Stimulated activated CD8-positive, alpha-beta memory T cell treated with anti-CD3 and anti-CD28 coated beads, Interleukin-4, amount 100 ng/mL, for 1 hour (primary cell): ENCODE measurements around the gene ATP8B4.
"Not testable (repeated sequence)": the region's sequence is repeated elsewhere in the genome, so short reads cannot be mapped to it uniquely, and the experiment has no call there.

ENCODE experiments used
- DNase-seq, 2 donors: peaks; one replicate each; pipeline ENCODE4 v3.0.0-alpha.2; 2020; ENCODE audit warnings: low read depth in 2 of 2, low spot score in 1 of 2

The ATP8B4 gene, protein sequence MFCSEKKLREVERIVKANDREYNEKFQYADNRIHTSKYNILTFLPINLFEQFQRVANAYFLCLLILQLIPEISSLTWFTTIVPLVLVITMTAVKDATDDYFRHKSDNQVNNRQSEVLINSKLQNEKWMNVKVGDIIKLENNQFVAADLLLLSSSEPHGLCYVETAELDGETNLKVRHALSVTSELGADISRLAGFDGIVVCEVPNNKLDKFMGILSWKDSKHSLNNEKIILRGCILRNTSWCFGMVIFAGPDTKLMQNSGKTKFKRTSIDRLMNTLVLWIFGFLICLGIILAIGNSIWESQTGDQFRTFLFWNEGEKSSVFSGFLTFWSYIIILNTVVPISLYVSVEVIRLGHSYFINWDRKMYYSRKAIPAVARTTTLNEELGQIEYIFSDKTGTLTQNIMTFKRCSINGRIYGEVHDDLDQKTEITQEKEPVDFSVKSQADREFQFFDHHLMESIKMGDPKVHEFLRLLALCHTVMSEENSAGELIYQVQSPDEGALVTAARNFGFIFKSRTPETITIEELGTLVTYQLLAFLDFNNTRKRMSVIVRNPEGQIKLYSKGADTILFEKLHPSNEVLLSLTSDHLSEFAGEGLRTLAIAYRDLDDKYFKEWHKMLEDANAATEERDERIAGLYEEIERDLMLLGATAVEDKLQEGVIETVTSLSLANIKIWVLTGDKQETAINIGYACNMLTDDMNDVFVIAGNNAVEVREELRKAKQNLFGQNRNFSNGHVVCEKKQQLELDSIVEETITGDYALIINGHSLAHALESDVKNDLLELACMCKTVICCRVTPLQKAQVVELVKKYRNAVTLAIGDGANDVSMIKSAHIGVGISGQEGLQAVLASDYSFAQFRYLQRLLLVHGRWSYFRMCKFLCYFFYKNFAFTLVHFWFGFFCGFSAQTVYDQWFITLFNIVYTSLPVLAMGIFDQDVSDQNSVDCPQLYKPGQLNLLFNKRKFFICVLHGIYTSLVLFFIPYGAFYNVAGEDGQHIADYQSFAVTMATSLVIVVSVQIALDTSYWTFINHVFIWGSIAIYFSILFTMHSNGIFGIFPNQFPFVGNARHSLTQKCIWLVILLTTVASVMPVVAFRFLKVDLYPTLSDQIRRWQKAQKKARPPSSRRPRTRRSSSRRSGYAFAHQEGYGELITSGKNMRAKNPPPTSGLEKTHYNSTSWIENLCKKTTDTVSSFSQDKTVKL

DNA sequence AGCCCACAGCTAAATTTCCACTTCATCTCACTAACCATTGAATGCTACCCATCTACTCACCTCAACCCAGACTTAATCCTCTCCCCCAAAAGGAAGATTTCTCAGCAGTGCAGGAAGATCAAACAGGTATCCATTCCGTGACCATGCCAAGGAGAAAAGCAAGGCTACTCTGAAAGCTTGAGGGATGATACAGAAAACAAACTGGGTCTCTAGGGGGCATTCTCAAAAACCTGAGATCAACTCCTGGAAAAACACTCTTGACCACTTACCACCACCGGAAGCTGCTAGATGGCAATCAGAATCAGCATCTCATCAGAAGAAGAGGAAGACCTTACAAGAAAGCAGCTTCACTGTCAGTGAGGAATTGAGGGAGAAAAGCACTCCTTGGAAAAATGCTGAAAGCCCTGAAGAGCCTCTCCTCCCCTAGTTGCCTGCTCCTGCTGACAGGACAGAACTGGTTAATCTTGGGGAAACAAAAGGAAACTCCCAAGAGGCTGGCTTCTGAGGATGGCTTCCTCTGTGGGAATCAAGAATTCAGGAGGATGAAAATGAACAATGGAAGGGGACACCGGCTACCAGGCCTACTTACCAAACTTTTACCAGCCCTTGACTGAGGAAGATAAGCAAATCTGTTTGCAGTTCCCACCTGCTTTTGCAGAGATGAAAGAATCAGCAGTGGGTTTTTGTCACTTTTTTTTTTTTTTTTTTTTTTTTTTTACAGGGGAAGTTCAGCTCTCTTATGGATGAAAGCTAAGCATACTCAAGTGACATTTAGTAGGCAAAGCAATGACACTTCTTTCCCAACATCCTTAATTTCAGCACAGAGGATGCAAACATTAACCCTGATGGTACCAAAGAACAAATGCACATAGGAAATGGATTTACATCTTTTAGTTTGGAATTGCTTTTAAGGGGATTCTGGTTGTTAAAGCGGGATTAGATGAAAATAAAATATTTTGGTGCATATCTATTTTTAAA is at the start of gene ATP8B4:
Gene ATP8B4 (minus strand): TSS at position 171 of the 978 bp plus-strand sequence. CDS start 12,267 bp downstream, outside the sequence.
- DNase-seq: no peak

DNA sequence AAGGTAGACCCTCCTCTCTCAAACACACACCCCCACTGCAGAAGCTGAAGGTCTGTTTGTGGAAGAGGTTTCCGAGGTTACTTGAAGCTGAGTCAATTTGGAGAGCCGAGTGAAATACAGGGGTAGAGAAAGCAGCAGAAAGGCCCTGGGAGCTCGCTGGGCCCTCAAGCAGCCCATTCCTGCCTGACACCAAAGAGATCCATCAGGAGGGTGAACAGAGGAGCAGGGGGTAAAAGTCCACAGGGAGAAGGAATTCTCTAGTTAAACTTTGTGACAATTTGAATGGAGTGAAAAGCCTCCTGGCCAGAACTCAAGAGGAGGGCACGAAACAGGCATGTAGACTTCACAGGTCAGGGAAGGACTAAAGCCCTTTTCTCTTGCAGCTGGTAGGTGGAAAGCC is 49.3 kb upstream of the ATP8B4 start:
- no peak for DNase-seq

DNA sequence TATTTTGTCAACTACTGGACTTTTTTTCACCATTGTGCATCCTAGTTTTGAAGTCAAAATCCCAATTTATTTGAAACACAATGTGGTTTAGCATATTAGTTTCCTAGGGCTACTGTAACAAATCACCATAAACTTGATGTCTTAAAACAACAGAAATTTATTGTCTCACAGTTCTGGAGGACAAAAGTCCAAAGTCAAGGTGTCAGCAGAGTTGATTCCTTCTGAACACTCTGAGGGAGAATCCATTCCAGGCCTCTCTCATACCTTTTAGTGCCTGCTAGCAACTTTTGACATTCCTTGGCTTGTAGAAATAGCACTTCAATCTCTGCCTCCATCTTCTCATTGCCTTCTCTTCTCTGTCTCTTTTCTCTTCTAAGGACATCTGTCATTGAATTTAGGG is 48.1 kb upstream of the ATP8B4 start:
- no peak for DNase-seq

DNA sequence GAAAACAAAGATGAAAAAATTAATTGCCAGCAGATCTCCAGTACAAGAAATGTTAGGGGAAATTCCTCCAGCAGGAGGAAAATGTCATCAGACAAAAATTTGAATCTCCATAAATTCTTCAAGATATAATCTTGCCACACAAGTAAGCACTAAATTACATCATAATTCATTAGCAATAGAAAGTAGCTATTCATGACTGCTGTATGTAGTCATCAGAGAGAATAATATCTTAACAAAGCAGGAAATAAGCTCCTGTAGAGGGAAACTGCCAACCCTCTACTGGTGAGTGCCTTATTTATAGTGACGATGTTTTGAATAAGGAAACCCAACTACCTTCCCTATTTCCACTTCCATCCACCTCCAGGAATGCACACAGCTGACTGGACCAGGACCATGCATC is 47.2 kb upstream of the ATP8B4 start:
- no peak for DNase-seq

DNA sequence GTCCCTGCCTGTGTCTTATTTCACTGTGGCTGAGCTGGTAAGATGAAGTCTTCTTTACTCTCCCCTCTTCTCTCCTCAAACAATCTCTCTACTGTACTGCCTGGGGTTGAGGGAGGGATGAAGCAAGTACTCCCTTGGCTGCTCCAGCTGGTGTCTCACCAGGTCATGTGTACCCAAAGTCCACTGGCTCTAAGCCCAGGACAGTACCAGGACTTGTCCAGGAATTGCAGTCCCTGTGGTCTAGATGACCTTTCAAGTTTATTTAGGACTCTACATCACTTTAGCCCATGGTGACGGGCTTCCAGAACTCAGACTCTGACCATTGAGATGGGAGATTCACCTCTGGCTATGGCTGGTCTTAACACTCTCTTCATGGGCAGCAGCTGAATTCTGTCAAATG is 45.4 kb upstream of the ATP8B4 start:
- no peak for DNase-seq

DNA sequence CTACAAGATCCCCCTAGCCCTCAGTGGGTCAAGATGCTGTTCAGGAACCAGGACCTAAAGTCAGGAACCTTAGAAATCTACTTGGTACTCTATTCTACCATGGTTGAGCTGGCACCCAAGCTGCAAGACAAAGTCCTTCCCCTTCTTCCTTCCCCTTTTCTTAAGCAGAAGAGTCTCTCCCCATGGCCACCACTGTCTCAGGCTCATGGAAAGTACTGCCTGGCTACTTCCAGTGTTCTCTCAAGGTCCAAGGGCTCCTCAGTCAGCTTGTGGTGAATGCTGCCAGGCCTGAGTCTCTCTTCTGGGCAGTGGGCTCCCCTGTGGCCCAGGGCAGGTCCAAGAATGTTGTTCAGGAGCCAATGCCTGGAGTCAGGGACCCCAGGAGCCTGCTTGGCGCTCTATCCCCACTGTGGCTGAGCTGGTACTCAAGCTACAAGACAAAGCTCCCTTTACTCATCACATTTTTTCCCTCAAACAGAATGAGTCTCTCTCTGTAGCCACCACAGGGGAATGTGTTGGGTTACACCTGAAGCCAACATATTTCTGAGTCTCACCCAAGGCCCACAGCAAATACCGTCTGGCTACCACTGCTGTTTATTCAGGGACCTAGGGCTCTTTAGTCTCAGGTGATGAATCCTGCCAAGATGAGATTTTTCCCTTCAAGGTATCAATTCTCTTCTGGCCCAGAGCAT is 44.8 kb upstream of the ATP8B4 start:
- DNase-seq: no peak

DNA sequence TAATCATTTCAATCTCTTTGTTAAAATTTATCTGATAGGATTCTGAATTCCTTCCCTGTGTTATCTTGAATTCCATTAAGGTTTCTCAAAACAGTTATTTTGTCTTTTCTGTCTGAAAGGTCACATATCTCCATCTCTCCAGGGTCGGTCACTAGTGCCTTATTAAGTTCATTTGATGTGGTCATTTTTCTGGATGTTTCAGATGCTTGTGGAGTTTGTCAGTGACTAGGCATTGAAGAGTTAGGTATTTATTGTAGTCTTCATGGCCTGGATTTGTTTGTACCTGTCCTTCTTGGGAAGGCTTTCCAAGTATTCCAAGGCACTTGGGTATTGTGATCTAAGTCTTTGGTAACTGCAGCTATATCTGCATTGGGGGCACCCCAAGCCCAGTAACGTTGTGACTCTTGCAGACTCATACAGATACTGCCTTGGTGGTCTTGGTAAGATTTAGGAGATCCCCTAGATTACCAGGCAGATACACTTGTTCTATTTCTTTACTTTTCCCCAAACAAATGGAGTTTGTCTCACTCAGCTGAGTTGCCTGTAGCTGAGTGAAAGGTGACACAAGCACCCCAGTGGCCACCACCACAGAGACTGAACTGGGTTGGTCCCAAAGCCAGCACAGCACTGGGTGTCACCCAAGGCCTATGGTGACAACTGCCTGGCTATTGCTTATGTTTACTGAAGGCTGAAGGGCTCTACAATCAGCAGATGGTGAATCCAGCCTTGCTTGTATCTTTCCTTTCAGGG is 44.1 kb upstream of the ATP8B4 start:
- no peak for DNase-seq

DNA sequence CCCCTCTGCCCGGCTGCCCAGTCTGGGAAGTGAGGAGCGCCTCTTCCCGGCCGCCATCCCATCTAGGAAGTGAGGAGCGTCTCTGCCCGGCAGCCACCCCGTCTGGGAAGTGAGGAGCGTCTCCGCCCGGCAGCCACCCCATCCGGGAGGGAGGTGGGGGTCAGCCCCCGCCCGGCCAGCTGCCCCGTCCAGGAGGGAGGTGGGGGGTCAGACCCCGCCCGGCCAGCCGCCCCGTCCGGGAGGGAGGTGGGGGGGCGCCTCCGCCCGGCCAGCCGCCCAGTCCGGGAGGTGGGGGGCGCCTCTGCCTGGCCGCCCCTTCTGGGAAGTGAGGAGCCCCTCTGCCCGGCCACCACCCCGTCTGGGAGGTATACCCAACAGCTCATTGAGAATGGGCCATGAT is 39.2 kb upstream of the ATP8B4 start:
- DNase-seq: not testable (repeated sequence)

DNA sequence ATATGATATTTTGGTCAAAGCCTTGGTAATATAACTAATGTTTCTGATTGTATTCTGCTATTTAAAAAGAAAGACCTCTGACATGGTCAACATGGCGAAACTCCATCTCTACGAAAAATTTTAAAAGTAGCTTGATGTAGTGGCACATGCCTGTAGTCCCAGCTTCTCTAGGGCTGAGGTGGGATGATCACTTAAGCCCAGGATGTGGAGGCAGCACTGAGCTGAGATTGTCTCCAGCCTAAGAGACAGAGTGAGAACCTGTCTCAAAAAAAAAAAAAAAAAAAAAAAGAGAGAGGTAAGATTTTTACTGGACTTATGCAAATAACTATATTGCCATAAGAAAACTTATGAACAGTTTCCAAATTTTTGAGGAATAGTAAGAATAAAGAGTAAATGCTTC is 32.4 kb upstream of the ATP8B4 start:
- no peak for DNase-seq

DNA sequence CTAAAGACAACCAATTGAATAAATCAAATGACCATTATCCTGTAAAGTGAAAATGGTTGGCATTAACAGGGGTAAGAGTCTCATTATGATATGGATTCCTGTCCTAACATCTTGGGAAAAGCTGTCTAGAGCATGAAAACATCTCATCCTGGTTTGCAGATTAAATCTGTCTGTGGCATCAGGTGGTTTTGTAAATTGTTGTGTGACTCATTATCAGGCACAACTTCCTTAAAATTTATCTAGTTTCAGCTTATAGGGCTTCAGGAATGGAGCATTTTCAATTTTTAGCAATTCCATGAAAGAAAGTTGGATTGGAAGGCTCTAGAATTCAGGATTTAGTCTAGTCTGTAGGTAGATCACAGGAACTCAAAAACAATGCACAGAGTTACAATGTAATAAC is 31.8 kb upstream of the ATP8B4 start:
- DNase-seq: no peak

DNA sequence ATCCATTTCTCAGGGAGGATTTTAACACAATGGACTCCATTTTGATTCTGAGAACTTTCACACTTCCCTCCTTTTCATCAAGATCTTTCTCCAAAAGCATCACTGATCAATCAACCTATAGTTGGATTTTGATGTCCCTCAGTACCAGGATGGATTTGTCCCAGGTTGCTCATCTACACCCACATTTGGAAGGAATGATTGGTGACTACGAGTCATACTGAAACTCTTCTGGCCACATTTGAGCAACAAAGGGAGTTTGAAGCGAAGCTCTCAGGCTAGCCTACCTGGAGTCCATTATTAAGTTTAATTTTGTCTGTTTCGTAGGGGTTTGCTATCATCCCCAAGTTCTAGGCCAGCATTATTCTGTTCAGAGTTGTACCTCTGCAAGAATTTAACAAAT is 31.3 kb upstream of the ATP8B4 start:
- DNase-seq: no peak

DNA sequence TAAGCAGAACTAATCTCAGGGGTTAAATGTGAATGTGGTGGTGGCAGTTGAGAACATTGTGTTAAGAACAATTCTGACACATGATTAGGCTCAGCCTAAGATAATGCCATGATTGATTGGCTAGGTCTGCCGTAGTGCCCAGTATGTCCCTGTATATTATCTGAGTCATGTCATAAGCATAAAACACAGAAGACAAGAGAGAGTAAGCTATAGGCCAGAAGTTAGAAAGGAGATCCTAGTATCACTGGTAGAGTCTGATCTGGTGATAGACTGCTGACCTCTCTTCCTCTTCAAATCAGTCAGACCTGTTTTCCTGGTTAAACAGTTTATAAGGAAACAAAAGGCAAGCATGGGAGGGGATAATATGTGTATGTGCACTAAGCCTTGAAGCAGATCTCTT is 30.1 kb upstream of the ATP8B4 start:
- no peak for DNase-seq

DNA sequence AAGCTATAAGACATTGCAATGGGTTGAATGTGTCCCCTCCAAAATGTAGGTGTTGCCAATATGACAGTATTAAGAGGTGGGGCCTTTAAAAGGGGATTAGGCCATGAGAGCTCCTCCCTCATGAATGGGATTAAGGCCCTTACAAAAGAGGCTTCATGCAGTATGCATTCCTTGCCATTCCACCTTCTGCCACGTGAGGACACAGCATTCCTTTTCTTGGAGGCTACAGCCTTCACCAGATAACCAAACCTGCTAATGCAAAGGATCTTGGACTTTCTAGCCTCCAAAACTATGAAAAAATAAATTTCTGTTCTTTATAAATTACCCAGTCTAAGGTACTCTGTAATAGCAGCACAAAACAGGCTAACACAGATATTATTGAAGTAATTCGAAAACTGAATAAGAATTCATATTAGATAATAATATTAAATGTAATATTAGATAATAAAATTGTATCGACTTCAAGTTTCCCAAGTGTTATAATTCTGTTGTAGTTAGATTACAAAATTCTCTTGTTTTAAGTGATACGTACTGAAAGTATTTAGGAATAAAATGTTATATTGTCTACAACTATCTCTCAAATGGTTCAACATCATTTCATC is 29.4 kb upstream of the ATP8B4 start:
- DNase-seq: no peak

DNA sequence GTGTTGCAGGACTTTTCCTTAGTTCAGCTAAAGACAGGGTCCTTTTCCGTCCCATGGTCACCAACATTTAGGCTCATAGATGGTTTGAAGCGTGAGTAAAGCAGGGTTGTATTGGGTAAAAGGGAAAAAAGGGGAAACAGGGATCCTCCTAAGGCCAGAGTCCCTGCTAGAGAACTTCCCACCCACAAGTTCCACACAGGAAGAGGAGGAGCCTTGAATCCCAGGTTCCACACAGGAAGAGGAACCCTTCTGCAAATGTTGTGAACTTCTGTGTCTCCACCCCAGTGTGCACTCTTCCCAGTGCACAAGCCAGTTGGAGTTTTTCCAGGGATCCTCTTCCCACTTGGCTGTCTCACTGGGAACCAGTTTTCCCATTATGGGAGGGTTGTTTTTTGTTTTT is 27.6 kb upstream of the ATP8B4 start:
- DNase-seq: no peak

DNA sequence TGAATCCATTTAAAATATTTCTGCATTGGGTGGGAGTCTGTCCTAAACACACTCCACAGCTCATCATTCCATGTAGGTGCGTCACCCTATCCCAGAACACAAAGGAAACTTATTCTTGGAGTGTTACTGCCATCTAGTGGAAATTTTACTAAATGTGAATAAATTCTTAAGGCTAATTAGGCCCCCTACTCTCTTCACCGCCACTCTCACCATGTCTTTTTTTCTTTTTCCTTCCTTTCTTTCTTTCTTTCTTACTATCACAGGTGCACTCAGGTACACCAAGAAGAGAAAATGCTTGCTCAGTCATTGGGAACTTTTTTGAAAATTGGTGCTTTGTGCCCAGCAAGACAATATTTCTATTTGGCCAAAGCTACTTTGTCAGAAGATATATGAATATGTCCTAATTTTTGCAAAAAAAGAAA is 26.4 kb upstream of the ATP8B4 start:
- no peak for DNase-seq

DNA sequence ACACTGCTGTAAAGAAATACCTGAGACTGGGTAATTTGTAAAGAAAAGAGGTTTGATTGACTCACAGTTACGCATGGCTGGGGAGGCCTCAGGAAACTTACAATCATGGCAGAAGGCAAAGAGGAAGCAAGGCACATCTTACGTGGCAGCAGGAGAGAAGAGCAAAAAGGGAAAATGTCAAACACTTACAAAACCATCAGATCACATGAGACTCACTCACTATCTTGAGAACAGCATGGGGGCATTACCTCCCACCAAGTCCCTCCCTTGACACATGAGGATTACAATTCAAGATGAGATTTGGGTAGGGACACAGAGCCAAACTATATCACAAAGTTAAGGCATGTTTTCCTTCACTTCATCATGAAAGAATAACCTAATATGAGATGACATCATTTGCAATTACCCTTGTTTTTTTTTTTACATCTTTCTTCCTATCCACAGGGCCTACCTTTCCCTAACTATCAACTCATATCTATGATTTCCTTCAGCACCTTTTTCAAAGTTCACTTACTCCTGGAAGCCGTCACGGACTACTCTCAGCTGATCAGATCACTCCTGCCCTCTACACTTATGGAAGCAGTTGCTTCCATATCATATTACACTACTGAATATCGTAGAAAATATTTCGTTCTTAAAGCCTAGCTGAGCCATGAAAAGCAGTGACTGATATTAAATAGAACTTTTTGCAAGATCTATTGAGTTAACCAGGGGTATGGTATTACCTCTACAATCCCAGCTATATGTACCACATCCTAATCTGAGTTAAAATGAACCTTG is 25.5 kb upstream of the ATP8B4 start:
- DNase-seq: no peak

DNA sequence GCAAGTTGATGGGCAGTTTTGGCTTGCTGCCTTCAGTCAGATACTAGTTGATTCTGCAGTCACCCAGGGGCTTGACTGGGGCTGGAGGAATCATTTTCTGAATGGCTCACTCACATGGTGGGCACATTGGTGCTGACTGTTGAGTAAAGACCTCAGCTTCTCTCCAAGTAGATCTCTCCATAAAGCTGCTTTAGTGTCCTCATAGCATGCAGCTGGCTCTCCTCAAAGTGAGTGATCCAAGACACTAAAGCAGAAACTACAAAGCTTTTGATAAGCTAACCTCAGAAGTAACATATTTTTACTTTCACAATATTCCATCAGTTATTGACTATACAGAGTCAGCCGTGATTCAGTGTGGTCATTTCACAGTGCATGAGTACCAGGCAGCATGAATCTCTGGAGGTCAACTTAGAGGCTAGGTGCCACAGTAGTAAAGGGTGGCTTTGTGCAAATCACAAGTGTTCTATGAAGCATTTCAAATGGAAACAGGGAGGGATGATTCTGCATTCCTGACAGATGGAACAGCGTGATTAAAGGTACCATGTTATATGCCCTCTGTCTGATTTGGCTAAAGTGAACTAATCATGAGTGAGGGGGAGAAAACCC is 24.3 kb upstream of the ATP8B4 start:
- no peak for DNase-seq

DNA sequence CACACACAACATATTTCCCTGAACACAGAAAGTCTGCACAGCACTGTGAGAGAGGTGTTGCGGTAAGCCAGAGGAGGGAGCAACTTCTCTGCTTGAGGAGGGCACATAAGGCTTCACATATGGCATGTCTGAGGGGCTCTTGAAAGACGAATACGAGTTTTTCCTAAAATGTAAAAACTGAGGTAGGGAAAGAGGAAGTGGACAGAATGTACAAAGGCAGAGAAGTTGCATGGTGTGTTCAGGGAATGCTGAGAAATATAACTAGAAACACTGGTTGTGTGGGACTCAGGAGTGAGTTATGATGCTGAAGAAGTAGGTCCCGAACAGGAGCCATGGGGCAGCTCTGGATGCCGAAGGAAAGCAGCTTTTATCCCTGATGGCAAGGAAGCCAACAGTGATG is 22.8 kb upstream of the ATP8B4 start:
- DNase-seq: no peak
